GM12874 (cell line): ENCODE data around the gene NTRK2.

ENCODE experiments used
- TF ChIP-seq, protein P1 (sequence below): IDR thresholded peaks from 2 replicates; pipeline ENCODE4 v1.5.1; 2011; ENCODE audit warnings: low read depth, mild to moderate bottlenecking, control low read depth, low read length, moderate library complexity; ENCODE audit not compliant: insufficient read depth

The NTRK2 gene

GRCh38 chr9:84778570-84778969 lies 109.0 kb downstream of the NTRK2 start:
- TF ChIP-seq, protein P1, sequence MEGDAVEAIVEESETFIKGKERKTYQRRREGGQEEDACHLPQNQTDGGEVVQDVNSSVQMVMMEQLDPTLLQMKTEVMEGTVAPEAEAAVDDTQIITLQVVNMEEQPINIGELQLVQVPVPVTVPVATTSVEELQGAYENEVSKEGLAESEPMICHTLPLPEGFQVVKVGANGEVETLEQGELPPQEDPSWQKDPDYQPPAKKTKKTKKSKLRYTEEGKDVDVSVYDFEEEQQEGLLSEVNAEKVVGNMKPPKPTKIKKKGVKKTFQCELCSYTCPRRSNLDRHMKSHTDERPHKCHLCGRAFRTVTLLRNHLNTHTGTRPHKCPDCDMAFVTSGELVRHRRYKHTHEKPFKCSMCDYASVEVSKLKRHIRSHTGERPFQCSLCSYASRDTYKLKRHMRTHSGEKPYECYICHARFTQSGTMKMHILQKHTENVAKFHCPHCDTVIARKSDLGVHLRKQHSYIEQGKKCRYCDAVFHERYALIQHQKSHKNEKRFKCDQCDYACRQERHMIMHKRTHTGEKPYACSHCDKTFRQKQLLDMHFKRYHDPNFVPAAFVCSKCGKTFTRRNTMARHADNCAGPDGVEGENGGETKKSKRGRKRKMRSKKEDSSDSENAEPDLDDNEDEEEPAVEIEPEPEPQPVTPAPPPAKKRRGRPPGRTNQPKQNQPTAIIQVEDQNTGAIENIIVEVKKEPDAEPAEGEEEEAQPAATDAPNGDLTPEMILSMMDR = no peak

- TF ChIP-seq, protein P1 = no peak
These were observed 110.4 kb downstream of the NTRK2 start for GRCh38 chr9:84779883-84780282.

DNA sequence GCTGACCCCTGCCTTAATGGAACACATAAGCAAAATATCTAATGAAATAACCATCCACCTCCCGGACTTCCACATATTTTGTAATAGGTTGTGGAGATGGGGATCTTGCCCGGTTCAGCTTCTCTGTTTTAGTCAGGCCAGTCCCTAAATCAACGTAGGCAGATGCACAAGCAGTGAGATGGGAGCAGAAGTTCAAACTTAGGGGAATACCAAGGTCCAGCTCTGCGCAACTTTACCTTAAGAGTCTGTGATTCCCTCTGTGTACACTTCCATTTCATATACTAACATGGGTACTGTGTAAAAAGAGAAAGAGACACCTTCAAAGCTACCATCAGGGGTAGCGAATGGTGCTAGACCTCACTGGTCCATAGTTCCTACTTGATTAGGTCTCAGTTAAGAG lies 110.9 kb downstream of the NTRK2 start:
- TF ChIP-seq, protein P1 = no peak

GRCh38 chr9:84781458-84781857 lies 111.9 kb downstream of the NTRK2 start:
- TF ChIP-seq, protein P1 = peak; percentile 38; the same call in 1 of the 2 replicates

- TF ChIP-seq, protein P1 = no peak
These were observed 112.7 kb downstream of the NTRK2 start for GRCh38 chr9:84781931-84782866.

GRCh38 chr9:84785792-84786547 lies 116.4 kb downstream of the NTRK2 start:
- TF ChIP-seq, protein P1 = no peak

- TF ChIP-seq, protein P1 = no peak
These were observed 119.4 kb downstream of the NTRK2 start for GRCh38 chr9:84788803-84789462.
